ENCODE data around the gene HMMR. TPM values are rescaled to one million over a fixed set of nuclear protein-coding genes. Genes with fewer than 3 reads are reported as not detected.
A peak's percentile ranks its signal among the peaks of the same experiment; 100 is the strongest.

The HMMR gene
- total and polyA plus RNA-seq, 9 of the 15 experiments (the other 6 are each of a cell fraction or from before 2014, with no cell fraction given): 74.9 to 133 (median 90.8) TPM

GRCh38 chr5:163437309-163438182 lies 22.9 kb upstream of the HMMR start, which contains the start of gene CCNG1 (continued):
- TF ChIP-seq CHD7 (IDR thresholded peaks at IDR 0.05; ENCODE audit: low read depth, low read length) (no peak), ZNF347 (CRISPR knock-in tag; IDR thresholded peaks at IDR 0.05; ENCODE audit: low read depth) (no peak), RAD21 (CRISPR knock-in tag; conservative IDR thresholded peaks at IDR 0.05 in 1 of 2, IDR thresholded peaks at IDR 0.05 in 1 of 2) (no peak), ZNF586 (CRISPR knock-in tag; conservative IDR thresholded peaks at IDR 0.05) (no peak), TSHZ1 (CRISPR knock-in tag; IDR thresholded peaks at IDR 0.05) (no peak), HNRNPUL1 (IDR thresholded peaks at IDR 0.05; ENCODE audit: low read length) (no peak), KLF1 (tag; IDR thresholded peaks at IDR 0.05) (no peak), TEAD4 (IDR thresholded peaks at IDR 0.05; ENCODE audit: low read length) (peak; percentile 73), TEAD4 (CRISPR knock-in tag; IDR thresholded peaks at IDR 0.05; ENCODE audit: borderline replicate concordance) (no peak), NR2F6 (CRISPR knock-in tag; IDR thresholded peaks at IDR 0.05) (no peak)

All from K562 (cell line).